CD4-positive, alpha-beta memory T cell (primary cell): Measurements from ENCODE around the gene NFAT5. TPM values are rescaled to one million over a fixed set of nuclear protein-coding genes. Genes with fewer than 3 reads are reported as not detected.

Experiments
- CTCF ChIA-PET: fragments of 350-600 bp; sonication (Branson Sonifier 250); formaldehyde crosslinking; loops from one replicate; lab custom pipeline; 2021; ENCODE audit warnings: inconsistent platforms; ENCODE audit not compliant: partially characterized antibody; lab: Charles Lee
- POLR2A ChIA-PET: fragments of 350-600 bp; sonication (Branson Sonifier 250); formaldehyde crosslinking; loops from one replicate; lab custom pipeline; 2021; ENCODE audit not compliant: partially characterized antibody; lab: Charles Lee
- DNase-seq, 5 donors: peaks; one replicate each; pipeline versions ENCODE4 v3.0.0 to v3.0.0-alpha.2; 2020 to 2022; ENCODE audit warnings: mixed read lengths in 1 of 5
- H3K27ac ChIP-seq: one replicate; pipeline ENCODE4 v1.7.0; 2013; ENCODE audit warnings: low read depth, low read length
- H3K27me3 ChIP-seq: 2 replicates; pipeline ENCODE4 v1.7.0; 2013; ENCODE audit warnings: mild to moderate bottlenecking, low read length, moderate library complexity; ENCODE audit not compliant: insufficient read depth
- H3K36me3 ChIP-seq: 2 replicates; pipeline ENCODE4 v1.7.0; 2013; ENCODE audit warnings: mild to moderate bottlenecking, low read length, moderate library complexity; ENCODE audit not compliant: insufficient read depth
- H3K4me1 ChIP-seq: 2 replicates; pipeline ENCODE4 v1.7.0; 2013; ENCODE audit warnings: mild to moderate bottlenecking, low read length, moderate library complexity; ENCODE audit not compliant: insufficient read depth
- H3K4me3 ChIP-seq, 2 donors: one replicate each; pipeline ENCODE4 v1.7.0; 2013; ENCODE audit warnings: low read length in 2 of 2, mild to moderate bottlenecking in 1 of 2
- H3K9me3 ChIP-seq, 2 donors: one replicate each; pipeline ENCODE4 v1.7.0; 2013; ENCODE audit warnings: low read length in 2 of 2, control low read depth in 1 of 2; ENCODE audit not compliant: control insufficient read depth in 1 of 2
- H3K27ac Mint-ChIP-seq, 7 donors: one replicate each; pipeline ENCODE4 v1.8.0; 2020 to 2021; ENCODE audit warnings: mixed read lengths in 7 of 7, mild to moderate bottlenecking in 6 of 7, inconsistent platforms in 3 of 7, moderate library complexity in 3 of 7
- H3K27me3 Mint-ChIP-seq, 2 donors: one replicate each; pipeline ENCODE4 v1.8.0; 2020 to 2021; ENCODE audit warnings: mixed read lengths in 2 of 2
- H3K36me3 Mint-ChIP-seq, 2 donors: one replicate each; pipeline ENCODE4 v1.8.0; 2020 to 2021; ENCODE audit warnings: mixed read lengths in 2 of 2, inconsistent platforms in 1 of 2, mild to moderate bottlenecking in 1 of 2
- H3K4me1 Mint-ChIP-seq, 4 donors: one replicate each; pipeline ENCODE4 v1.8.0; 2020 to 2021; ENCODE audit warnings: mixed read lengths in 4 of 4, mild to moderate bottlenecking in 1 of 4
- H3K4me3 Mint-ChIP-seq, 8 donors: one replicate each; pipeline ENCODE4 v1.8.0; 2020 to 2021; ENCODE audit warnings: mixed read lengths in 8 of 8, mild to moderate bottlenecking in 7 of 8, moderate library complexity in 6 of 8, inconsistent platforms in 3 of 8
- H3K9me3 Mint-ChIP-seq, 8 donors: one replicate each; pipeline ENCODE4 v1.8.0; 2020 to 2021; ENCODE audit warnings: mixed read lengths in 8 of 8, mild to moderate bottlenecking in 5 of 8, inconsistent platforms in 3 of 8, moderate library complexity in 1 of 8
- intact Hi-C: fragments of 100-400 bp; cut with micrococcal nuclease; formaldehyde crosslinking; loops from one replicate; pipeline ENCODE4 v1.15.1; 2023
- polyA plus RNA-seq, 2 donors: library from polyadenylated mRNA; unstranded; fragments of 300-500 nt; fragmentation: Illumina TruSeq; gene quantifications; one replicate each; pipeline ENCODE4 v1.2.3, GENCODE V29; 2021
- total RNA-seq, 2 experiments: library from RNA; stranded (reverse); gene quantifications; one replicate each; pipeline ENCODE4 v1.2.3, GENCODE V29; 2021

NFAT5 gene
- total and polyA plus RNA-seq, 4 experiments from 2014 or later: 1.8 to 35.6 (median 18.7) TPM

- Mint-ChIP-seq H3K27ac (no peak overlapping the region), H3K27me3 (no peaks in the 10 kb centered on the region), H3K4me3 (no peak overlapping the region), H3K4me1 (peaks cover 46 to 76% (median 64%) of the 10 kb centered on the region in 4 donors), H3K36me3 (peaks cover 7 to 19% of the 10 kb centered on the region in 2 donors), H3K9me3 (no peaks in the 10 kb centered on the region)
- CTCF ChIA-PET: interaction anchor here (1.4 kb wide), 1 partner anchor 28 kb away, joined by 3 read pairs; no protein-coding TSS in a partner anchor
- Histone ChIP-seq H3K27me3 (no peaks in the 10 kb centered on the region), H3K9me3 (no peaks in the 10 kb centered on the region), H3K36me3 (no peaks in the 10 kb centered on the region), H3K4me3 (no peak overlapping the region), H3K27ac (no peak overlapping the region), H3K4me1 (peaks cover 27% of the 10 kb centered on the region)
- POLR2A ChIA-PET: interaction anchor here (0.6 kb wide), 1 partner anchor 120 kb away, joined by 5 read pairs; no protein-coding TSS in a partner anchor
- intact Hi-C loops: no loop called here
- DNase-seq: no peak
Observed at GRCh38 chr16:69611103-69611640, 45.4 kb downstream of the NFAT5 start.

- ChIA-PET POLR2A (interaction anchor here (0.7 kb wide), 1 partner anchor 11 kb away, joined by 3 read pairs; no protein-coding TSS in a partner anchor), CTCF (no interaction called here)
- Histone ChIP-seq H3K4me1 (peaks cover 27% of the 10 kb centered on the region), H3K27ac (no peak overlapping the region), H3K36me3 (no peaks in the 10 kb centered on the region), H3K27me3 (no peaks in the 10 kb centered on the region), H3K4me3 (no peak overlapping the region), H3K9me3 (no peaks in the 10 kb centered on the region)
- Mint-ChIP-seq H3K27me3 (no peaks in the 10 kb centered on the region), H3K9me3 (no peaks in the 10 kb centered on the region), H3K36me3 (peaks cover 12 to 17% of the 10 kb centered on the region in 2 donors), H3K4me3 (no peak overlapping the region), H3K27ac (peak overlapping the region in 6 of 7 donors; percentile 9 to 70 (median 30)), H3K4me1 (peaks cover 42 to 68% (median 59%) of the 10 kb centered on the region in 4 donors)
- intact Hi-C loops: no loop called here
- no peak for DNase-seq
Observed at GRCh38 chr16:69613378-69614154, 47.8 kb downstream of the NFAT5 start.

- H3K4me1 ChIP-seq: peaks cover 31% of the 10 kb centered on the region
- H3K36me3 Mint-ChIP-seq: peaks cover 12 to 16% of the 10 kb centered on the region in 2 donors
- ChIA-PET CTCF (interaction anchor here (1.2 kb wide), 1 partner anchor 13 kb away, joined by 5 read pairs; no protein-coding TSS in a partner anchor), POLR2A (no interaction called here)
- H3K27me3 Mint-ChIP-seq: no peaks in the 10 kb centered on the region
- H3K27me3 ChIP-seq: no peaks in the 10 kb centered on the region
- intact Hi-C loops: no loop called here
- H3K36me3 ChIP-seq: no peaks in the 10 kb centered on the region
- H3K9me3 ChIP-seq: no peaks in the 10 kb centered on the region
- H3K27ac Mint-ChIP-seq: no peak overlapping the region
- H3K4me3 ChIP-seq: no peak overlapping the region
- H3K27ac ChIP-seq: no peak overlapping the region
- DNase-seq: no peak
- H3K4me1 Mint-ChIP-seq: peaks cover 33 to 68% (median 54%) of the 10 kb centered on the region in 4 donors
- no peak overlapping the region for H3K4me3 Mint-ChIP-seq
- H3K9me3 Mint-ChIP-seq: no peaks in the 10 kb centered on the region
Observed at GRCh38 chr16:69615528-69615927, 49.8 kb downstream of the NFAT5 start.

DNA sequence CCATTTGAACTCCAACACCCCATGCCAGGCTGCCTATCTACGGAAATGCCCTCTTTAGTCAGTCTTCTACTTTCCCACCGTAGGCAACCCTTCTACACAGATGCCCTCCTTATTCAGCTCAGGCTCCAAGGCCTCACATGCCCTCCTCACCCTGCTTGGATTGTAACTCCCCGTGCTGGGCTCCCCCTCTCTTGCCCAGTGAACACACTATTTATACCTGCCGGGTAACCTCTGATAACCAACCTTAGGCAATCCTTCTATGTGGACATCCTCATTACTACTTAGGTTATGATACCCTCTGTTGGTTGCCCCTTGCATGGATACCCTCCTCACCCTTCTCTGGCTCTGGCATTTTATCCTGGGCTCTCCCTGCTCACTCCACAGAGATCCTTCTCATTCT is 50.3 kb downstream of the NFAT5 start:
- Histone ChIP-seq H3K4me1 (peaks cover 27% of the 10 kb centered on the region), H3K27me3 (no peaks in the 10 kb centered on the region), H3K27ac (no peak overlapping the region), H3K9me3 (no peaks in the 10 kb centered on the region), H3K36me3 (no peaks in the 10 kb centered on the region), H3K4me3 (no peak overlapping the region)
- peaks cover 12 to 16% of the 10 kb centered on the region in 2 donors for H3K36me3 Mint-ChIP-seq
- no peaks in the 10 kb centered on the region for H3K9me3 Mint-ChIP-seq
- peaks cover 32 to 67% (median 52%) of the 10 kb centered on the region in 4 donors for H3K4me1 Mint-ChIP-seq
- ChIA-PET CTCF (no interaction called here), POLR2A (no interaction called here)
- no peaks in the 10 kb centered on the region for H3K27me3 Mint-ChIP-seq
- peak overlapping the region in 1 of 8 donors; percentile 27 for H3K4me3 Mint-ChIP-seq
- peak overlapping the region in 2 of 7 donors; percentile 51 to 57 for H3K27ac Mint-ChIP-seq
- no peak for DNase-seq
- intact Hi-C loops: no loop called here

GRCh38 chr16:69618307-69618706 is 52.5 kb downstream of the NFAT5 start:
- peaks cover 24 to 53% (median 38%) of the 10 kb centered on the region in 4 donors for H3K4me1 Mint-ChIP-seq
- H3K4me3 Mint-ChIP-seq: no peak overlapping the region
- no peaks in the 10 kb centered on the region for H3K9me3 Mint-ChIP-seq
- Histone ChIP-seq H3K27me3 (no peaks in the 10 kb centered on the region), H3K27ac (no peak overlapping the region), H3K4me1 (peaks cover 8% of the 10 kb centered on the region), H3K36me3 (no peaks in the 10 kb centered on the region), H3K9me3 (no peaks in the 10 kb centered on the region), H3K4me3 (no peak overlapping the region)
- POLR2A ChIA-PET: interaction anchor here (1.5 kb wide), 1 partner anchor 33 kb away, joined by 3 read pairs; no protein-coding TSS in a partner anchor
- H3K27ac Mint-ChIP-seq: no peak overlapping the region
- peaks cover 12 to 16% of the 10 kb centered on the region in 2 donors for H3K36me3 Mint-ChIP-seq
- intact Hi-C loops: no loop called here
- no peak for DNase-seq
- no peaks in the 10 kb centered on the region for H3K27me3 Mint-ChIP-seq
- CTCF ChIA-PET: no interaction called here

- Histone ChIP-seq H3K4me1 (peaks cover 6% of the 10 kb centered on the region), H3K9me3 (no peaks in the 10 kb centered on the region), H3K27ac (no peak overlapping the region), H3K36me3 (no peaks in the 10 kb centered on the region), H3K4me3 (no peak overlapping the region), H3K27me3 (no peaks in the 10 kb centered on the region)
- no peaks in the 10 kb centered on the region for H3K27me3 Mint-ChIP-seq
- H3K4me1 Mint-ChIP-seq: peaks cover 20 to 49% (median 34%) of the 10 kb centered on the region in 4 donors
- H3K27ac Mint-ChIP-seq: peak overlapping the region in 1 of 7 donors; percentile 31
- H3K4me3 Mint-ChIP-seq: no peak overlapping the region
- peaks cover 12 to 16% of the 10 kb centered on the region in 2 donors for H3K36me3 Mint-ChIP-seq
- POLR2A ChIA-PET: interaction anchor here (1.5 kb wide), 1 partner anchor 34 kb away, joined by 3 read pairs; no protein-coding TSS in a partner anchor
- DNase-seq: no peak
- H3K9me3 Mint-ChIP-seq: no peaks in the 10 kb centered on the region
- CTCF ChIA-PET: no interaction called here
- intact Hi-C loops: no loop called here
Observed at GRCh38 chr16:69618721-69619120, 53.0 kb downstream of the NFAT5 start.

DNA sequence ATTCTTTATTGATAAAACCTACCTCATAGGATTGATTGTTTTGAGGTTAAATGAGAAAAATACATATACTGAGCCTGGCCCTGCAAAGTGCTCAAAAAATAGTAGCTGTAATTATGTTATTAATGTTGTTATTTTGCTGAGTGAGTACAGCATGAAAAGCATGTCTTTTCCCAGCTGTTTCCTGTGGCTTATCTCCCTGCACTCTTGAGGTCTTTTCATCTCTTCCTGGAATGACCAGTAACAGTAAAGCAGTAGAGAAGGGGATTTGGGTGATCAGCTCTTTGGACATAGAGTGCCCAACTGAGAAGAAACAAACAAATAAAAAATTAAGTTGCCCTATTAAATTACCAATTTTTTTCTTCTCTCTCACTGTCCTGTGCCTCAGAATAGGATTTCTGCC is 53.7 kb downstream of the NFAT5 start:
- H3K9me3 Mint-ChIP-seq: no peaks in the 10 kb centered on the region
- Histone ChIP-seq H3K9me3 (no peaks in the 10 kb centered on the region), H3K4me1 (peaks cover 6% of the 10 kb centered on the region), H3K36me3 (no peaks in the 10 kb centered on the region), H3K27ac (no peak overlapping the region), H3K4me3 (no peak overlapping the region), H3K27me3 (no peaks in the 10 kb centered on the region)
- H3K36me3 Mint-ChIP-seq: peaks cover 12 to 16% of the 10 kb centered on the region in 2 donors
- no peak overlapping the region for H3K4me3 Mint-ChIP-seq
- no peak for DNase-seq
- H3K27ac Mint-ChIP-seq: peak overlapping the region in 2 of 7 donors; percentile 53 to 65
- intact Hi-C loops: no loop called here
- ChIA-PET CTCF (no interaction called here), POLR2A (interaction anchor here (1.5 kb wide), 1 partner anchor 35 kb away, joined by 3 read pairs; no protein-coding TSS in a partner anchor)
- H3K4me1 Mint-ChIP-seq: peaks cover 21 to 43% (median 30%) of the 10 kb centered on the region in 4 donors
- no peaks in the 10 kb centered on the region for H3K27me3 Mint-ChIP-seq
